ENCODE results near the gene GRIN2C.
"Not testable (repeated sequence)": the region's sequence is repeated elsewhere in the genome, so short reads cannot be mapped to it uniquely, and the experiment has no call there.

The GRIN2C gene

DNA sequence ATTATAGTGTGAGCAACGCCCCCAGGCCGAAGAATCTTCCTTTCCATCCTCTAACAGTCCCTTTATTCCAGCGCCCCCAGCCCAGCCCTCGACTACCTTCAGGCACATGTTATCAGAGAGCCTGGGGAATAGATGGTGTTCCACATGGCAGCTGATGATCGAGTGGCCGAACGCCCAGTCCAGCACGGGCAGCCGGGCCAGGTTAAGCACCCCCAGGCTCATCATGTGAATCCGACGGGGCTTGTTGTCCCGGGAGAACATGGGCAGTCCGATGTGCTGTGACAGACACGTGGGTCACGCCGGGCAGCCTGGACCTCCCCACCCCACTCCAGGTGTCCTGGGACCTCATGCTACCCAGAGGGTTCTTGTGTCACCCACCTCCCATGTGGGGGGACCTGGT is 19.6 kb upstream of the GRIN2C start:
- no peak for DNase-seq (ENCODE audit: low read depth)

DNA sequence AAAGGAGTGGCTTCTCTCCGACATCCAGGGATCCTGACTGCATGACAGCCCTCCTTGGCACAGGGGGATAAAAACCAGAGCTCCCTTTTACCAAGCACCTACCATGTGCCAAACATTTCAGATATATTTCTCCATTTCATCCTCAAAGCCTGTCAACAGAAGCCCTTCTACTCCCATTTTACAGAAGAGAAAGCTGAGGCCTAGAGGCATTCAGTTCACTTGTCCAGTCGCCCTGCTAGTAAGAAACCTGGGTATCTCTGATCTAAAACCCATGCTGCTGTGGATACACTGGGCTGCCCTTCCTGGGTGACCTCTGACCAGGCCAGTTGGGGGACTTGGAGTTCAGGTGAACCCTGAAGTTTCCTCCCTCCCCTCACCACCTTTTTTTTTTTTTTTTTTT is 19.0 kb upstream of the GRIN2C start:
- DNase-seq (ENCODE audit: low read depth) = no peak

DNA sequence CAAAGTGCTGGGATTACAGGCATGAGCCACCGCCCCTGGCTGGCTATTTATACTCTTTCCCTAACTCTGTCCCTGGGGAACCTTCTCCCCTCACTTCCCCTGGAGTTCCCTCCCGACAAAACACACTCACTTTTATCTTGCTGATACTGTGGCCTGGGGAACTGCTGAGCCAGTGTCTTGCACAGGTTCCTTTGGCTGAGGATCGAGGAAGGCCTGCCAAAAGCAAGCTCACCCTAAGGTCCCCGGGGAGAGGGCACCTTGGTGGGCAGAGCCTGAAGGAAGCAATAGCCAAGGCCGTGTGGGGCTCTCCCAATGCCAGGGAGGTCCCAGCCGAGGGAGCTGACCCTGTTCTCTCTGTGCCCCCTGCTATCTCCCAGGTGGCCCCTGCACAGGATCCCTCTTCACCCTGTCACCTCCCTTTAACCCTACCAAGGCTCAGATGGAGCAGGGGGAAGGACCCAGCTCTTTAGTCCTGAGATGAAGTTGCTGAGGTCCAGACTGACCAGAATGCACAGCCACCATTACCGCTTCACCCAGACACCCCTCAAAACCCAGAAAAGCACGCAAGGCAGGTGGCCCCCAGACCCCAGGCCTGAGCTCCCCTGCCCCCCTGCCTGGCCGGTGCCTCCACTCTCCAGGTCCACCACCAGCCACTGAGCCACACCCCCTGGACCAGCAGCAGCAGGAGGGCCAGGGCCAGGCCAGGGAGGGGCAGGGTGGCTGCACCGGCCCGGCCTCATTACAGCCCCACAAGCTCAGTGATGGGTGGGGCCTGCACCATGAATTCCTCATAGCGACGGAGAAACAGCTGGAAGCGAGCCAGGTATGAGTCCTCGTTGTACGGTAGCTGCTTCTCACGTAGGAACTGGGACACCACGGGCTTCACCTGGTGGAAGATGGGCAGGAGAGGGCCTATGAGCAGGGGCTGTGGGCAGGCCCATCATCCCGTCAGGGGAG is 18.2 kb upstream of the GRIN2C start:
- DNase-seq (ENCODE audit: low read depth) = no peak

DNA sequence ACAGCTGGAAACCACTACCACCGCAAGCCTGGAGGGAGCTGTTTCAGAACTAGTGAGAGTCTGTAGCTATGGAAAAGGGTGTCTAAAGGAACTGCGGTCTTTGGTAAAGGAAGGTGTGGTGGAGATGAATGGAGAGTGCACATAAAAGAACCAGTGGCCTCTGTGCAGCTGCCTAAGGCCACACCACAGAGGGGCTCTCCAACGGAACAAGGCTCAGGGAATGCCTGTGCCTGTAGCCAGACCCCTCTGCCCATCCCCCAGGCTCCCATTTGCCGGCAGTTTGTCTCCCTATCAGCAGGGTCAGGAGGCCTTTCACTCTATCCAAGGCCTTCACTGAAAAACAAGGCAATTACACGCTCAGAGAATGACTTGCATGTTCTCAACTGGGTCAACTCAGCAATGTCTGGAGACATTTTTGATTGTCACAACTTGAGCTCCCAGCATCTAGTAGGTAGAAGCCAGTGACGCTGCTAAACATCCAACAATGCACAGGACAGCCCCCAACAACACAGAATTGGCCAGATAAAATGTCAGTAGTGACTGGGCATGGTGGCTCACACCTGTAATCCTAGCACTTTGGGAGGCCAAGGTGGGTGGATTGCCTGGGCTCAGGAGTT is 16.4 kb upstream of the GRIN2C start:
- DNase-seq (ENCODE audit: low read depth) = no peak

DNA sequence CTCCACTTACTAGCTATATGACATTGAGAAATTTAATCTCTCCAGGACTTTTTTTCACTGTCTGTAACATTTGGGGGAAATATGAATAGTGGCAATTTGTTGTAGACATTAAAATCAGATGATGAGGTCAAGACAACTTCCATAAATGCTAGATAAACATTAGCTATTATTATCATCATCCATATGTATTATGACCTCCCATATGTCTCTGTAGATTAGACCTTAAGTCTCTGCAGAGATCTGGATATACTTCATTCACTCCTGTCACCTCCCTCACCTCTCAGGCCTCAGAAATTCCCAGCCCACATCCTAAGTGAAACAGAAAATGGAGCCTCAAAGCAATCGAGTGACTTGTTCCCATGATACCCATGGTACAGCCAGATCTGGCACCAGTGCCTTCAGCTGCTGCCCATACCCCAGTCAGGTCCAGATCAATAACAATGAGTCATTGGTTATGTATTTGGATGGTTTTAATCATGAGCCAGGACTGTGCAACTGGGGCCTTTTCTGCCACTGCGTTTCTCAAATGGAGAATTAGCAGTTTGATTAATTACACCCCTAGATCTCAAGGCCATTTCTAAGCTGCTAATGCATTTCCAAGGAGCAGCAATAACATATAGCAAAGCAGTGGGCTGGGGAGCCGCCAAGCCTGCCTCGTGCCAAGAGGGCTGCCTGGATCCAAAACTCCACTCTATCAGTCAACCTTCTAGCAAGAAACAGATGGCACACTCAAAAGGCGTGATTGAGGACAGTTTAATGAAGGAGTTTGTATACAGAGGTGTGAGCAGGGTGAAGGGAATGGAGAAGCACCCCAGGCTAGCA is 15.7 kb upstream of the GRIN2C start:
- no peak for DNase-seq (ENCODE audit: low read depth)

DNA sequence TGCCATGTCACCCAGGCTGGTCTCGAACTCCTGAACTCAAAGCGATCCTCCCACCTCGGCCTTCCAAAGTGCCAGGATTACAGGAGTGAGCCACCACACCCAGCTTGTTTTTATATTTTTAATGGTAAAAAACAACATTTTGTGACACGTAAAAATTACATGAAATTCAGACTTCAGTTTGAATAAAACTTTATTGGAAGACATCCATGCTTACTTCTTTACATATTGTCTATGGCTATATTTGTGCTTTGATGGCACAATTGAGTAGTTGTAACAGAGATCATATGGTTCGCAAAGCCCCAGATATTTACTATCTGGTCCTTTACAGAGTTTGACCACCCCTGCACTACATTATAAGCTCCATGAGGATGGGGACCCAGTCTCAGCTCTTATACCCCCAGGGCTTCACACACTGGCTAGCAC is 14.9 kb upstream of the GRIN2C start:
- no peak for DNase-seq (ENCODE audit: low read depth)

DNA sequence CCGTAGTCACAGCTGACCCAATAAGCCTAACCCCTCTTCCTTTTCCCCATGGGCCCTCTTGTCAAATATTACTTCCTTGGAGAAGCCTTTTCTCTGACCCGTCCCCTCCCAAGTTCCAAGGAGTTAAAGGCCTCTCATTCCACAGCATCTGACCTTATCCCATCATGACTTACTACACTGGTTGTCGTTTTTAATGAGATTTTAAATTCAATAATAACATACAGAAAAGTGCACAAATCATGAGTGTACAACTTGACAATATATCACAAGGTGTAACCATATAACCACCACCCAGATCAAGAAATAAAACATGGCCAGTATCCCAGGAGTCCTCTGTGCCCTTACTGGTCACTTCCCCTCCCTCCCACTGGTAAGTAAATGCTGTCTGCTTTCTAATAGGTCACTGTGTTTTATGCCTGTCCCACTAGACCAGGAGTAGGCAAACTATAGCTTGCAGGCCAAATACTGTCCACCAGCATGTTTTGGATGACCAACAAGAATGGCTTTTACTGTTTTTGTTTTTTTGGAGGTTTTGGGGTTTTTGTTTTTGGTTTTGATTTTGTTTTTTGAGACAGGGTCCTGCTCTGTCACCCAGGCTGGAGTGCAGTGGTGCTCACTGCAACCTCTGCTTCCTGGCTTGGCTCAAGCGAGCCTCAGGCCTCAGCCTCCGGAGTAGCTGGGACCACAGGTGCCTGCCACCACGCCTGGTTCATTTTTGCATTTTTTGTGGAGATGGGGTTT is 14.4 kb upstream of the GRIN2C start:
- no peak for DNase-seq (ENCODE audit: low read depth)

DNA sequence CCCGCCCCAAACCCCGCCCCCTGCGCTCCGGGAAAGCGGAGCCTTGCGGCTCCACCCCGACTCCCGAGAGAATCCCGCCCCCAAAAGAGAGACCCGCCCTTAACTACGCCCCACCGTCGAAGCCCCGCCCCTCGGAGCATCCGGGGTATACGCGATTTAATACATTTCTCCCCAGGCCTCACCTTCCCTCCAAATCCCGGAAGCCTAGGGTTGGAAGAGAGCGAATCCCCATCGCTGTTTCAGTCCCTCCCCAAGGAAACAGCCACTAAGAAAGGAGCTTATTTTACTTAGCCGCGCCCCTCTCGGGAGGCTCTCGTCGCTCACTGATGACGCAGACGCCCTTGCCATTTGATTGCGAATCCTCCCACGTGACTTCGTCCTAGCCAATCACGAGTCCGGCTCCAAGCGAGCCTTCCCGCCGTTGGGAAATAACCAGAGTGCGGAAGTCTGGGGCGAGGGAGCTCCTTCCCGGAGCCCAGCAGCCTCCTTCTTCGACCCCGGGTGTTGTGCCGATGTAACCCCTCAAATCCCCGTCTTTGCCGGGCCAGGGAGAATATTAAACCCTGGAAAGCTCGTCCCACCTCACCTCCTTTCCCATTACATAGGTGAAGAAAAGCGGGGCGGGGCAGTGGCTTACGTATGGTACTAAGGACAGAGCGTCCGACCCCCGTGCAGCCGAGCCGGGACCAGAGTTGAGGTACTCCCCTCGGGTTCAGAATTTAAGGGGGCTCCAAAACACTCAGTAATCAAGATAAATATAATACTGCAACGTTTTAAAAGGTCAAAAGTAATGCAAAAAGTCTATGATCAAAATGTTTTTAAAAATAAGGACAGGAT is 13.6 kb upstream of the GRIN2C start:
- peak; percentile 93 for DNase-seq (ENCODE audit: low read depth)

DNA sequence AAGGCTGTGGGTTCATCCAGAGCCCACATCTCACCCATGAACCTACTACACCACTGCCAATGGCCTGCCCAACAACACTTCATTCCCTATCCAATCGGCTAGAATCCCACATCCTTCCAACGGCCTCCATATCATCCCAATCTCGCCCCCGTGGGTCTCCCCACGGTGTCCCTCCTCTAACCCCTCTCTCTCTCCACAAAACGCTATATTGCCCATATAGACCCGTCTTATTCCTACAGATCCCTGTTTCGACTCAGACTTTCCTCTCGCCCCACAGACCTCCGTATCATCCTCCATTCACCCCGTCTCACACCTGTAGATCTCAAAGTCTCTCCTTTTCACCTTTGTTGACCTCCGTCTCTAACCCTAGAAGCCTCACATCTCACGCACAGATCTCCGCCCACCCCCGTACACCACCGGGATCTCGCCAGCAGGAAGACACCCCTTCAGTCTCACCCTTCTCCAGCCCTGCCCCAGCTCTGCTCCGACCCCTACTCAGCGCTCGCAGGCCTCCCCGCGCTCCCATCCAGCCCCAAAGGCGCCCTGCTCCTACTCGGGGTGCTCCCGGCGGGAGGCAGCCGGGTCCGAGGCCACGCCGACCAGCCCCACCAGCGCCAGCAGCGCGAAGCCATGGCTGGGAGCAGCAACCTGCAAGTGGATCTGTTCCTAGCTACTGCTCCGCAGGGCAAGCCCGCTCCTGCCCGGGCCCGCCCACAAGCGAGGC is 12.8 kb upstream of the GRIN2C start, which contains the start of gene FDXR:
Gene FDXR, minus strand, starts transcription at position 682 of the 724 bp plus-strand sequence. Its CDS starts 50 bp downstream, at position 632.
- DNase-seq (ENCODE audit: low read depth) = no peak

DNA sequence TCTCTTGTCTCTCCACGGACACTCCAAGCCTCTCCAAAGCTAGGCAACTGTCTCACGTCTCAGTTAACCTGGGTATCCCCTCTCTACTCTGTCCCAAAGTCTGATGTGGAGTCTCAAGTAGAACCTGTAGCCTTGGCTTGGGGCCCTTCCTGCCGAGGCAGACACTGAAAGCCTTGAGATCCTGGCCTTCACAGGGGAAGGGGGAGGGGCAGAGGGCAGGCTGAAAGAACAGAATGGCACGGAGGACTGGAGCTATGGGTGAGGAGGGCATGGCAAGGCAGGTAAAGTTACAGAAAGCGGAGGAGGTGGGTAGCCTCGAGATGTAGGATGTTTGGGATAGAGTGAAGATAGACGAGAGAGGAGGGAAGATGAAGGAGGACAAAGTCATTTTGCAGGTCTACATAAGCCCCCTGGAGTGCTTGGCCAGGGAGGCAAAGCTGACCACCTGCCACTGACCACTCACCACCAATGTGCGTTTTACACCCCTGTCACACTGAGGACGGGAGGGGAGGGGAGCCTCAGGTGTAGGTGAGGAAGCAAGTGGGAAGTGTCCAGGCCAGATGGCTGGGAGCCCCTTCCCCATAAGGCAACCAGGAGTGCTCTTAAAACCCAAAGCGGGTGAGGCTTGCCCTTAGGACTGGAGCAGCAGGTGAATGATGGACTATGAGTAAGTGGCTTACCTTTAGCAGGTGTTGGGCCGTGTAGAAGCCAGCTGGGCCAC is 11.8 kb upstream of the GRIN2C start:
- DNase-seq (ENCODE audit: low read depth) = no peak

DNA sequence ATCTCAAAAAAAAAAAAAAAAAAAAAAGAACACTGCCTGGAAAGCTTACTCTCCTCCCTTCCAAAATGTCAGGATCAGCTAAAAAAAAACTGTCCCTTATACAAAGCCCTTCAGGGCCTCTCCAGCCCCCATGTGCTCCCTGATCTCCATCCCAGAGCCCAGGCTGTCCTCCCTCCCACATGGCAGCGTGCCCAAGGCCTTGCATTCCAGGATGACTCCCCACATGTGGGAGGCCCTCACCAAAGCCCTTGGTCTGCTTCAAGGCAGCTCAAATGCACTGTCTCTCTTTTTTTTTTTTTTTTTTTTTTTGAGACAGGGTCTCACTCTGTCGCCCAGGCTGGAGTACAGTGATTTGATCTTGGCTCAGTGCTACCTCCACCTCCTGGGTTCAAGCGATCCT is 10.8 kb upstream of the GRIN2C start:
- no peak for DNase-seq (ENCODE audit: low read depth)

DNA sequence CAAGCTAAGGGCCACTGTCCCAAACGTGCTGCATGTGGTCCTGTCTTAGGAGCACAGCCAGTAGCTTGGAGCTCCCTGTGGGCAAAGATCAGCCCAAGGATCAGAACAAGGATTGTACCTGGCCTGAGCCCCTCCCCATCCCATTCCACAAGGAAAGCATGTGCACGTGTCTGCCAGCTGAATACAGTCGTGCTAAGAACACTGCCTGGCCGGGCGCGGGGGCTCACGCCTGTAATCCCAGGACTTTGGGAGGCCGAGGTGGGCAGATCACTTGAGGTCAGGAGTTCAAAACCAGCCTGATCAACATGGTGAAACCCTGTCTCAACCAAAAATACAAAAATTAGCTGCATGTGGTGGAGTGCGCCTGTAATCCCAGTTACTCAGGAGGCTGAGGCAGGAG is 10.3 kb upstream of the GRIN2C start:
- DNase-seq (ENCODE audit: low read depth) = not testable (repeated sequence)

DNA sequence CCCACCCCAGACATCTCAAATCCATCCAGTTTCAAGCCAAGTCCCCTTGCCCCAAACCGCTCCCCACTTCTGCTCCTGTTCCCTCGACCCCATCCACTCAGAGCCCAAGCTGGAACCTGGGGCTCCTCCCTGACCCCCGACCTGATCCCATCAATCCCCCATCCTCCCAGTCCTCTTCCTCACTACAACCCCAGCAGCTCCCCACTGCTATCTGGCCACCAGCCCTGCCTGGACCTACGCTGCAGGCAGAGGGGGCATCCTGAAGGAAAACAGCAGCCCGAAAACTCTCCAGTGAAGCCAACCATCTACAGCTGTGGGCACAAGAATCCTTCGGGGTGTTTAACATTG is 9.2 kb upstream of the GRIN2C start:
- DNase-seq (ENCODE audit: low read depth) = no peak

DNA sequence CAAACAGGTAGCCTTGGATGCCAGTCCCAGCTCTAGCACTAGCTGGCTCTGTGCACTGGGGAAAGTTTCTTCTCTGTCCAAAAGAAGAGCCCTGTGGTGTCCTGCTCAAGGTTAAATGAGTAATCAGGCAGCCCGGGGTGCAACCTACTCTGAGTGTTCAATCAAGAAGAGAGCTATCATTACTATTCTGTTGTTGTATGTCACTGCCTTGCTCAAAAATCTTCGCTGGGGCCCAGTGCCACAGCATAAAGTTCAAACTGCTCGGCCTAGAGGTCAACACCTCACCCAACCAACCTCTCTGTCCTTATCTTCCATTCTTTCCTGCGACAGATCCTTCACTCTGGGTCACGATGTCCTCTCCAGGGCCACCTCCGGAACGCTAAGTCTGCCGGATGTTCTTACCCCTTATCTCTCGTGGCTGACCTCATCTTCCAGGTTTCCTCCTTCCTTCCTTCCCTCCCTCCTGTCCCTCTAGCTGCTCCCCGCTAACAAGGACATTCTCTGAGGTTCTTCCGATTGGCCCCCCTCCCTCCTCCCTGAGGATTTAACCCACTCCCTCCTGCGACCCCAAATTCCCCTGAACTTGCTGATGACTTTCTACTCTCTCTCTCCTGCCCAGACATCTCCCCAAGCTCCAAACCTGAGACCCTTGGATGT is 8.7 kb upstream of the GRIN2C start:
- no peak for DNase-seq (ENCODE audit: low read depth)

DNA sequence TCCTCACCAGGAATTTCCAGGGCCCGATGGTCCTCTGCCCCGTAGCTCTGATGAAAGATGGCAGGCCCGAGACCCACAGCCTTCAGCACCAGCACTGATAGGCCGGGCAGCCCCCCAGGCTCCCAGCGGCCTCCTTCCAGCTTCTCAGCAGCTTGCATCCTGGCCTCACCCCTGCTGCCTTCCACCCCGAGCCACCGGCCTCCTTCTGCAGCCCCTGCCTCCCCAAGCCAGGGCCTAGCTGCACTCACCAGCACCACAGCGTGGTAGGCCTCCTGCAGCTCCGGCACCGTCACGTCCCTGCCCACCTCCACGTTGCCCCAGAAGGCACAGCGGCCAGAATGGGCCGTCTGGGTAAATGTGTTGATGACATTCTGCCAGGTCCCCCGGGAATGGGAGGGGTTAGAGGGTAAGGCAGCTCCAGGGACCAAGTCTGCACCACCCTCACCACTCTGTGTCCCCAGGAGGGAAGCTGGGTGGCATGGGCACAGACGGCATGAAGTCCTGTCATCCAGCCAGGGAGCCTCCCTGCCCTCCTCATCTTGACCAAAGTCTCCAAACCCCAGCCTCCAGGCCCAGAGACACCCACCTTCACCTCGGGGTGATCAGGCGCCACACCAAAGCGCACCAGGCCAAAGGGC is 6.6 kb upstream of the GRIN2C start:
- no peak for DNase-seq (ENCODE audit: low read depth)

DNA sequence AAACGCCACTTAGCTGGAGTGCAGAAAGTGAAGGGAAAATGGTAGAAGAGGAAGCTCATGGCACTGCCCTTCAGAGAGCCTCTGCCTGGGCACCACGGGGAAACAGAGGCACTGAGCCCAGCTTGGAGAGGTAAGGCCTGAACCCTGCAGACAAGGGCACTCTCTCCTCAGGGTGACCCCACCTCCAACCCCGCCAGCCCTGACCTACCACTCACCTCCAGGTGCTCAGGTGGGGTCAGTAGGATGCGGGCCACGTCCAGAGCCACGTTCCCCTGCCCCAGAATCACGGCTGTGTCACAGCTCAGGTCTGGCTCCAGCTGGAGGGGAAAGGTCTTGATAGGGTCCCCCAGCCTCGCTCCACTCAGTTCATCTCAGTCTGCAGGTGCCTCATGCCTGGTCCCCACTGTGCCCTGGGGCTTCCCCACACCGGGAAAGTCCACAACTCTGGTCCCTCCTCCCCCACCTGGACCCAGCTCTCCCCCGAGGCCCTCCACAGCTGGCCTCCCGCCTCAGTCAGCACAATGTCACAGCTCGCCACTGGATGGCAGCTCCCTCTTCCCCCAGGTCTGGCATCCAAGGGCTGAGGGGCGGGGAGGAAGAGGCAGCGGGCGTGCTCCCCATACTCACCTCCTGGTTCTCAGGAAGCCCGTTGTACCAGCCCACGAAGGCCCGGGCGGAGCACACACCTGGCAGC is 6.0 kb upstream of the GRIN2C start:
- DNase-seq (ENCODE audit: low read depth) = no peak

DNA sequence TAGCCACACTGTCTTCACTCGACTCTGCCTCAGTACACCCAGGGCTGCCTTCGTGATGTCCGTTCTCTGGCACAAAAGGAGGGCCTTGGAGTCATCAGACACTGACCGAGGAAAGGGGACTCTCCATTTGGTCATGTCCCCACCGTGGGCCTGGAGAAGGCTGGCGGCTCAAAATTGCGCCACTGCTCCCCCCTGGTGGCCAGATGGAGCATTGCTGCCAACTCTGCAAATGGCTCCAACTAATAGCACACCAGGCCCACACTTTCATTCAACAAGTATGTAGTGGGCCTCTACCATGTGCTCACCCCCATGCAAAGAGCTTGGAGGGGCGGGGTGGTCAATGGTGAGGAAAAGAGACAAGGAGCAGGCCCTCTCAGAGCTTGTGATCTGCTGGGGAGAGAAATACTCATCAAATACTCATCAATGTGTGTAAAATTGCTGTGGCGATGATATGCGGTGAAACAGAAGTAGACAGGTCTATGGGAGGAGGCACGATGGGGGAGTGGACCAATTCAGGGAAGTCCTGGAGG is 5.2 kb upstream of the GRIN2C start:
- no peak for DNase-seq (ENCODE audit: low read depth)

Data from HS-27A (cell line).